NCI-H2081 (cell line): Measurements from ENCODE around the gene COL6A2.
"Not testable (repeated sequence)": the region's sequence is repeated elsewhere in the genome, so short reads cannot be mapped to it uniquely, and the experiment has no call there.

Experiments
- DNase-seq, 2 experiments: peaks; one replicate each; lab custom pipeline; 2025; lab: John Stamatoyannopoulos, UW

COL6A2 gene

DNA sequence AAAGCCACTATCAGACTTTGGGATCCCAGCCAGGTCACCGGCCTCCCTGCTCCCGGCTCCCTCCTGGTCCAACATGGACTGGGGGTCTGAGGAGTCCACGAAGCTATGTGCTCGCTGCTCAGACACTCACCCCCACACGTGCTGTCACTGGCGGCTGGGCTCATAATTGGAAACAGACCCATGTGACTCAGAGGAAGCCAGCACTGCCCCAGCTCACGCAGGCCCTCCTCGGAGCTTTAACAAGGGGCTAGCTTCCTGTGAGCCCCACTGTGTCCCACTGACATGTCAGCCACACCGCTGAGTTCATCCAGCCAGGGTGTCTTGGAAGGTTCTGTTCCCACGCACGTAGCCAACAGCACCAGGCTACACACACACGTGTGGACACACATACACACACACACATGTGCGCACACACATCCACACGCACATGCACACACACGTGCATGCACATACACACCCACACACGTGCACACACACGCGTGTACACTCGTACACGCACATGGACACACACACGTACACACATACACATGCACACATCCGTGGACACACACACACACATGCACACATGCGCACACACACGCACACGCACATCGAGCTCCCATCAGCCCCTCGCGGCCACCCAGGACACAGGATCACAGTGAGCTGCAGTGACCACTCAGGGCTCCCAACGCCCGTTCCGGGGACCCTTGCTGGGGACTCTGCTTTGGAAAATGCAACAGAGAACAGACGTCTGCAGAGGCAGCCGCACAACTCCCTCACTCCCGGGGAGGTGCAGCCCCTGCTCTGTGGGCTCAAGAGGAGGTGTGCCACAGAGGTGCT, 18.4 kb upstream of the COL6A2 start:
- DNase-seq, result no peak

- DNase-seq, result no peak
These were observed 17.5 kb upstream of the COL6A2 start for GRCh38 chr21:46080171-46081021.

- DNase-seq, result no peak
These were observed 16.7 kb upstream of the COL6A2 start for GRCh38 chr21:46081022-46081861.

- no peak for DNase-seq
These were observed 15.8 kb upstream of the COL6A2 start for GRCh38 chr21:46081862-46082712.

- DNase-seq, result no peak
These were observed 15.3 kb upstream of the COL6A2 start for GRCh38 chr21:46082713-46082962.

- DNase-seq, result no peak
These were observed 14.7 kb upstream of the COL6A2 start for GRCh38 chr21:46082963-46083790.

DNA sequence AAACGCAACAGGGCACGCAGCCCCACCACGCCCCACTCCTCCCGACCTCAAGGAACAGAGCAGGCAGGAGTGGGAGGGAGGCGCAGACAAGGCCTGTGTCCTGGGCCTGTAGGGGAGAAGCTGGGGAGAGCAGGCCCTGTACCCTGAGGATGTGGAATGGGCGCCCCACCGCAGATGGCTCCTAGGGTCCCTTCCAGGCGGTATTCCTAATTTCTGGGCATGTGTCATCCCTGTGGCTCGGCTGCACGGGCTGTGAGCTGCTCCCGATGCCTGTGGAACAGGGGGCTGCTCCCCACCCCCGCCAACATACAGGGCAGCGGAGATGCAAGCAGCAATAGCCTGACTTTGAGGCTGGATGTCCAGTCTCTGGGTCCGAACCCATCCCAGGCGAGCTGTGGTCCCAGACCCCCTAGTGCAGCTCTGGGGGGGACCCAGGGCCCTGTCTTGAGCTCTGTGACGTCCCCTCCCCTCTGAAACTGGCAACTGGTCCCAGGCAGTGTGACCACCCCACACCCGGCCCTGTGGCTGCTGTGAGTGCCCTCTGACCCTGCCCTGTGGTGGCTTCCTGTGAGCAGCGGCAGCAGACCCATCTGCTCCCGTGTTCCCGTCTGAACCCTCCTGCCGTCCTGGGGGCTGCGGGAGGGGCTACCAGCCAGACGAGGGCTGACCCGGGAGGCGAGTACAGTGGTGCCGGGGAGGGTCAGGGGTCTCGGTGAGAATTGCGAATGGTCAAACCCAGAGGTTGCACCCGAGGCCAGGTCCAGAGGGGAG, 13.9 kb upstream of the COL6A2 start:
- DNase-seq, result no peak

- DNase-seq, result no peak
These were observed 13.2 kb upstream of the COL6A2 start for GRCh38 chr21:46084709-46085108.

DNA sequence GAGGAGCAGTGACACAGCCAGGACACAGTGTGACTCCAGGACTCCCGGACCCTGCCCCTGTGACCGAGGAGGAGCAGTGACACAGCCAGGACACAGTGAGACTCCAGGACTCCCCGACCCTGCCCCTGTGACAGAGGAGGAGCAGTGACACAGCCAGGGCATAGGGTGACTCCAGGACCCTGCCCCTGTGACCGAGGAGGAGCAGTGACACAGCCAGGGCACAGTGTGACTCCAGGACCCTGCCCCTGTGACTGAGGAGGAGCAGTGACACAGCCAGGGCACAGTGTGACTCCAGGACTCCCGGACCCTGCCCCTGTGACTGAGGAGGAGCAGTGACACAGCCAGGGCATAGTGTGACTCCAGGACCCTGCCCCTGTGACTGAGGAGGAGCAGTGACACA, 12.7 kb upstream of the COL6A2 start:
- not testable (repeated sequence) for DNase-seq

DNA sequence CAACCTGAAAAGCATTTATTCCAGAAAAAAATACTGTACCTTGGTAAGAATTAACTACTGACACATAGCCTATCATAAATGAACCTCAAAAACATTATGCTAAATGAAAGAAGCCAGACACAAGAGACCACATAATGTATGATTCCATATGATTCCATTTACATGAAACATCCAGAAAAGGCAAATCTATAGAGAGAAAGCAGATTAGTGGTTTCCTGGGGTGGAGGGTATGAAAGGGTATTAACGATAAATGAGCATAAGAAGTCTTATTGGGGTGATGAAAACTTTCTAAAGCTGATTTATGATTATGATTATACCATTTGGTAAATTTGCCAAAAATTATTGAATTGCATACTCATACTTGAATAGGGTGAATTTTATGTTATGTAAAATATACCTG, 10.3 kb upstream of the COL6A2 start:
- DNase-seq, result no peak

DNA sequence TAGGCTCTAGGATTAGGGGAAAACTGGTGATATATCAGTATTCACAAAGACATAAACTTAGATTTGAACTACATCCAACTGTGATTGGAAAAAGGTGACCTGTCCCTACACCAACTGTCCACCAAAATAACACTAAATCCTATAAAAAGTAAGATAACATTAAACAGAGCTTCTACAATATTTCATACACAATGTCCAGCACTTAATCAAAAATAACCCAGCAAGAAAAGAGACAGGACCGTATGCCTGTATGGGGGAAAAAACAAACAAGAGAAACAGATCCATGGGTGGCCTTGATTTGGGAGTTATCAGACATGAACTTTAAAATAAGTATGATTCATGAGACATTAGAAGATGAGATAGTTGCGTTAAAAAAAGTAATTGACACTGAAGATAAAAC, 9.7 kb upstream of the COL6A2 start:
- no peak for DNase-seq

GRCh38 chr21:46089285-46089684, 8.6 kb upstream of the COL6A2 start:
- DNase-seq, result no peak

GRCh38 chr21:46091118-46091517, 6.8 kb upstream of the COL6A2 start:
- no peak for DNase-seq

- no peak for DNase-seq
These were observed 6.3 kb upstream of the COL6A2 start for GRCh38 chr21:46091631-46092025.

GRCh38 chr21:46092026-46092764, 5.7 kb upstream of the COL6A2 start:
- no peak for DNase-seq

DNA sequence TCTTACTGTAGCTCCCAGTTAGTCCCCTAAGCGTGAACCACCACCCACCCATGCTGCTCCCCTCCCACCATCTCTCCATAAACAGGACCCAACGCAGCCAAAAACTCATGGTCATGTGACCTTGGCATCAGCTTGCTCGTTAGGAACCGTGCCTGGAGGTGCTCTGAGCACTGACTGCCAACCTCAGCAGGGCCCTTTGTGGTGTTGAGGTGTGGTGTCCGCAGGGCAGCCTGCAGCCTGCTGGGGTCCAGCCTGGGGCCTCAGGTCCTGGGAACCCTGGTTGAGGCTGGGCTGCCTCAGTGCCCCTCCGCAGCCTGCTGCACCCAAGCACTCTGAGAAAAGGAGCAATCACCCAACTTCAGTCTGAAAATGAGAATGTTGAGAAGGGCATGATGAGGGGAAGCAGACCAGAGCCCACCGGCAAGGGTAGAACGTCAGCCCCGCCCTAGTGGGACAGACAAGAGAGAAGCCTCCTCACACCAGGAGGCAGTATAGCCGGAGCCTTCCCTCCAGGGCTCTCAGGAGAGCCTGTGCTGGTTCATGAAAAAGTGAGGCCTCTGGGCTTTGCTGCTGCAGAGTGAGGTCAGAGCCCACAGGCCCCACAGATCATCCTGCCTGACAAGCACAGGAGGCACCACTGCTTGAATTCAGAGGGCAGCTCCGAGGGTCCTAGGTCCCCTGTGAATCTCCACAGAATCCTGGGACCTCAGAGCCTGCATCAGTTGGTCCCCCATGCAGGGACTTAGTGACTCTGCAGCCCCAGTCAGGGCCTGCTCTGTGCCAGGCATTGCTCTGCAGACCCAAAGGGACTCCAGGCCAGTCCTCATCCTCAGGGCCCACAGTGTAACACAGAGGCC, 4.9 kb upstream of the COL6A2 start:
- no peak for DNase-seq

DNA sequence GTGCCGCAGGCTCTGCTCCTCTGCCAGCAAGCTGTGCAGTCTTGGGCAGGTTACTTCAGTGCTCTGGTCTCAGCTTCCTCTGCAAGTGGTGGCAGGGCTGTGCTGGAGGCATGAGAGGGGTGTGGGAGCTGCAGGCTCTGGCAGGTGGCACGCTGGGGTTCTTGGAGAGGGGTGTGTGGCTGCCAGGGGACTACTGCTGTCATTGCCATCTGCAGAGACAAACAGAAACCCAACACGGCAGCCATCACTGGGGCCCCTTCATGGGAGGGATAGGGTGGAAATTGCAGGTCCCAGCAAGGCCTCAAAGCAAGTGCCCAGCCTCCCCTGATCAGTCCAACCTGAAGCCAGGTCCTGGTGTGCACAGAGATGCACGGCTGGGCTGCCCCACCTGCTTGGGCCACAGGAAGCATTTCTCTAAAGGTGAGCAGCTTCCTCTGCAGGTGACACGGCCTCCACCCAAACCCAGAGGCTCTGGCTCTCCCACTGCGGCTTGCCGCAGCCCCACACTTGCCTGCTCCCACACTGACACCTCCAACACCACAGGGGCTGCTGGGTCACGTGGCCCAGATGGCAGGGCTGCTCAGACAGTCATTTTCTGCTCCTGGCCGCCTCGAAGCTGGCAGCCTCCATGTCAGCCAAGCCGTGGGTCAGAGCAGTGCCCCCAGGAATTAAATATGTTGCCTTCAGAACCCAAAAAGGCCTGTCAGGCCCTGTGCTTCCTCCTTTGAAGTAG, 4.1 kb upstream of the COL6A2 start:
- no peak for DNase-seq
